K562 (cell line): Measurements from ENCODE around the gene SLMAP. TPM values are rescaled to one million over a fixed set of nuclear protein-coding genes. Genes with fewer than 3 reads are reported as not detected.
A peak's percentile ranks its signal among the peaks of the same experiment; 100 is the strongest.

Experiments used
- ATAC-seq: fragments of 200-7000 bp; cut with Tn5 transposase; 3 replicates; pipeline ENCODE4 v1.9.1; 2020; ENCODE audit warnings: moderate library complexity
- BruUV-seq: library from RNA; stranded (reverse); fragments of 400-500 nt; replicated peaks from 2 replicates; lab custom pipeline; 2021; lab: Mats Ljungman, UMichigan
- CTCF ChIA-PET: fragments of 300-600 bp; formaldehyde crosslinking; extraction: SDS; loops from one replicate; lab custom pipeline; 2021; ENCODE audit warnings: low intra/inter-chr PET ratio; lab: Yijun Ruan, JAX
- POLR2A ChIA-PET: fragments of 300-600, 350-650 bp; sonication (Branson Sonifier 250); formaldehyde crosslinking; extraction: SDS; loops from one replicate; lab custom pipeline; 2021; ENCODE audit warnings: antibody characterized with exemption, inconsistent platforms; lab: Yijun Ruan, JAX
- DNase-seq, 4 experiments: peaks; one replicate each; pipeline versions ENCODE4 v3.0.0 to v3.0.0-alpha.2; 2011 to 2018; ENCODE audit warnings: low spot score in 3 of 4, mixed read lengths in 3 of 4; ENCODE audit errors: extremely low read depth in 1 of 4
- FAIRE-seq: peaks from 2 replicates; lab custom pipeline; 2011; peaks lifted over from hg19 to GRCh38; lab: Jason Lieb, UNC
- H2AFZ ChIP-seq: 2 replicates; pipeline ENCODE4 v1.6.0; 2011; ENCODE audit warnings: low read depth, low read length, control low read depth, inconsistent platforms
- H3K27ac ChIP-seq: fragments of 200-600 bp; 3 replicates; pipeline ENCODE4 v1.8.0; 2011; ENCODE audit warnings: low read depth, mild to moderate bottlenecking, control low read depth, inconsistent platforms, low read length, moderate library complexity, mixed read lengths; ENCODE audit errors: extremely low read depth
- H3K27me3 ChIP-seq, 2 experiments: fragments of 300-600 bp in 1 of 2; 2 replicates in 1 of 2; 3 replicates in 1 of 2; pipeline versions ENCODE4 v1.6.0 to v1.8.0; 2011; ENCODE audit warnings: inconsistent platforms in 2 of 2, low read length in 2 of 2, mild to moderate bottlenecking in 1 of 2, mixed read lengths in 1 of 2, moderate library complexity in 1 of 2; ENCODE audit not compliant: control insufficient read depth in 2 of 2, insufficient read depth in 2 of 2
- H3K36me3 ChIP-seq: fragments of 300-600 bp; 3 replicates; pipeline ENCODE4 v1.8.0; 2011; ENCODE audit warnings: mild to moderate bottlenecking, low read length, inconsistent platforms; ENCODE audit not compliant: control insufficient read depth, insufficient read depth
- H3K4me1 ChIP-seq, 2 experiments: fragments of 200-600 bp in 1 of 2; replicated peaks in 1 of 2; 2 replicates in 1 of 2; 3 replicates in 1 of 2; pipeline versions ENCODE4 v1.5.1 to v1.8.0; 2011; ENCODE audit warnings: inconsistent platforms in 2 of 2, low read length in 2 of 2, mild to moderate bottlenecking in 1 of 2, mixed read lengths in 1 of 2, moderate library complexity in 1 of 2; ENCODE audit not compliant: control insufficient read depth in 2 of 2, insufficient read depth in 2 of 2
- H3K4me2 ChIP-seq: 2 replicates; pipeline ENCODE4 v1.6.1; 2011; ENCODE audit warnings: low read length, control low read depth, inconsistent platforms, mixed read lengths; ENCODE audit not compliant: insufficient read depth
- H3K4me3 ChIP-seq: fragments of 200-600 bp; sonication (generic), shearing (Covaris generic); 2 replicates; pipeline ENCODE4 v1.5.1; 2016; ENCODE audit warnings: control low read depth, inconsistent platforms
- H3K79me2 ChIP-seq: fragments of 200-600 bp; 3 replicates; pipeline ENCODE4 v1.8.0; 2011; ENCODE audit warnings: low read length, inconsistent platforms; ENCODE audit not compliant: control insufficient read depth, insufficient read depth
- H3K9ac ChIP-seq, 2 experiments: 2 replicates each; pipeline versions ENCODE4 v1.6.0 to v1.6.1; 2011; ENCODE audit warnings: low read depth in 2 of 2, low read length in 2 of 2, control low read depth in 1 of 2, inconsistent platforms in 1 of 2, mild to moderate bottlenecking in 1 of 2, mixed read lengths in 1 of 2; ENCODE audit not compliant: insufficient read depth in 1 of 2
- H3K9me1 ChIP-seq: one replicate; pipeline ENCODE4 v1.6.0; 2011; ENCODE audit warnings: inconsistent platforms, mild to moderate bottlenecking, low read length, moderate library complexity; ENCODE audit not compliant: control insufficient read depth, insufficient read depth
- H3K9me3 ChIP-seq: replicated peaks from 2 replicates; pipeline ENCODE4 v1.5.1; 2011; ENCODE audit warnings: low read depth, low read length, inconsistent platforms; ENCODE audit not compliant: control insufficient read depth, insufficient read depth
- H4K20me1 ChIP-seq: replicated peaks from 2 replicates; pipeline ENCODE4 v1.6.1; 2011; ENCODE audit warnings: low read length, inconsistent platforms, mixed read lengths; ENCODE audit not compliant: control insufficient read depth, insufficient read depth
- CREM ChIP-seq: IDR thresholded peaks from 2 replicates; pipeline ENCODE4 v1.6.1; 2014; ENCODE audit warnings: antibody characterized with exemption, low read depth
- DIDO1 ChIP-seq: fragments of 450-650 bp; IDR thresholded peaks from 2 replicates; pipeline ENCODE4 v1.6.1; 2016; ENCODE audit warnings: low read depth, missing biosample characterization, missing genetic modification characterization
- DPF2 ChIP-seq: fragments of 450-650 bp; IDR thresholded peaks from 2 replicates; pipeline ENCODE4 v1.6.1; 2016
- PML ChIP-seq: IDR thresholded peaks from 2 replicates; pipeline ENCODE4 v1.6.1; 2012; ENCODE audit warnings: low read length, inconsistent platforms
- RAD51 ChIP-seq: fragments of 450-650 bp; IDR thresholded peaks from 2 replicates; pipeline ENCODE4 v1.7.1; 2016; ENCODE audit warnings: low read depth, mild to moderate bottlenecking, borderline replicate concordance
- SNIP1 ChIP-seq: fragments of 450-650 bp; IDR thresholded peaks from 2 replicates; pipeline ENCODE4 v1.7.1; 2017; ENCODE audit warnings: low read depth, mild to moderate bottlenecking
- ZC3H4 ChIP-seq: sonication (generic); formaldehyde crosslinking; IDR thresholded peaks from 2 replicates; pipeline ENCODE4 v1.9.0; 2021; ENCODE audit warnings: missing genetic modification reagents, borderline replicate concordance
- ZNF239 ChIP-seq: fragments of 250-450 bp; sonication (Bioruptor Pico); IDR thresholded peaks from 2 replicates; pipeline ENCODE4 v1.4.0; 2020; ENCODE audit warnings: mild to moderate bottlenecking
- ZNF324 ChIP-seq: fragments of 250-450 bp; sonication (Bioruptor Pico); IDR thresholded peaks from 2 replicates; pipeline ENCODE4 v1.4.0; 2020; ENCODE audit warnings: mild to moderate bottlenecking
- ZNF347 ChIP-seq: fragments of 450-650 bp; formaldehyde crosslinking; IDR thresholded peaks from 2 replicates; pipeline ENCODE4 v1.4.0; 2020; ENCODE audit warnings: low read depth, mild to moderate bottlenecking, moderate library complexity
- ZNF668 ChIP-seq: fragments of 250-450 bp; sonication (Bioruptor Pico); IDR thresholded peaks from 2 replicates; pipeline ENCODE4 v1.8.0; 2022; ENCODE audit warnings: mild to moderate bottlenecking, inconsistent platforms
- WGBS: fragments of 100-300 bp; shearing (Covaris generic); methylation state at CpG from one replicate; pipeline ENCODE4 v1.1.6; 2016; ENCODE audit warnings: low coverage, mixed read lengths; ENCODE audit not compliant: insufficient coverage; ENCODE audit errors: missing lambda C conversion rate; 5-methylcytosine and 5-hydroxymethylcytosine counted together
- in situ Hi-C: fragments of 300-500 bp; cut with MboI; formaldehyde crosslinking; loops from 4 replicates; pipeline ENCODE4 v1.15.0; 2018; ENCODE audit warnings: inconsistent platforms, mixed read lengths
- intact Hi-C: fragments of 100-400 bp; cut with micrococcal nuclease; formaldehyde crosslinking; loops from 2 replicates; pipeline ENCODE4 v1.14.2; 2022
- polyA plus RNA-seq, 8 experiments: library from polyadenylated mRNA; depleted of rRNA in 4 of 8; stranded (reverse) in 5 of 8; unstranded in 3 of 8; fragments of >200 nt; fragmentation: Nextera tagmentation in 2 of 8; fragmentation: Illumina TruSeq in 1 of 8; extraction: Ambion mirVana in 2 of 8; extraction: Trizol in 1 of 8; gene quantifications; 2 replicates each; pipeline versions ENCODE4 v1.2.1 to v1.2.3, GENCODE V29; 2011 to 2014; ENCODE audit warnings: inconsistent platforms in 1 of 8, missing spikeins in 1 of 8
- total RNA-seq, 7 experiments: library from RNA; depleted of rRNA in 6 of 7; stranded (reverse); fragments of >200 nt in 6 of 7; fragmentation: Illumina TruSeq in 2 of 7; extraction: Trizol in 2 of 7; gene quantifications; 2 replicates each; pipeline versions ENCODE4 v1.2.1 to v1.2.3, GENCODE V29; 2011 to 2021; ENCODE audit warnings: low replicate concordance in 1 of 7
- TF ChIP-seq, protein P1 (sequence below): IDR thresholded peaks from 2 replicates; pipeline ENCODE4 v1.6.1; 2011; ENCODE audit not compliant: insufficient read length; ENCODE audit errors: extremely low read depth
- TF ChIP-seq, protein P2 (sequence below): IDR thresholded peaks from 3 replicates; pipeline ENCODE4 v1.6.1; 2011; ENCODE audit warnings: borderline replicate concordance, mild to moderate bottlenecking; ENCODE audit not compliant: insufficient read length, insufficient read depth
- TF ChIP-seq, protein P3 (sequence below): fragments of 250-450 bp; sonication (Bioruptor Pico); IDR thresholded peaks from 2 replicates; pipeline ENCODE4 v1.5.0; 2021; ENCODE audit warnings: mild to moderate bottlenecking, borderline replicate concordance
- TF ChIP-seq, protein P4 (sequence below), 2 experiments: fragments of 450-650 bp in 1 of 2; sonication (generic) in 1 of 2; formaldehyde crosslinking in 1 of 2; IDR thresholded peaks in 1 of 2; conservative IDR thresholded peaks in 1 of 2; 2 replicates each; pipeline versions ENCODE4 v1.6.1 to v1.8.1; 2016 to 2023; ENCODE audit warnings: mild to moderate bottlenecking in 2 of 2, moderate library complexity in 2 of 2, inconsistent platforms in 1 of 2, missing genetic modification reagents in 1 of 2
- TF ChIP-seq, protein P5 (sequence below), 2 experiments: fragments of 450-650 bp; IDR thresholded peaks; 2 replicates each; pipeline ENCODE4 v1.6.1; 2016

SLMAP gene
- total and polyA plus RNA-seq, 9 of the 15 experiments (the other 6 are each of a cell fraction or from before 2014, with no cell fraction given), result 12.1 to 50.7 (median 28.3) TPM

DNA sequence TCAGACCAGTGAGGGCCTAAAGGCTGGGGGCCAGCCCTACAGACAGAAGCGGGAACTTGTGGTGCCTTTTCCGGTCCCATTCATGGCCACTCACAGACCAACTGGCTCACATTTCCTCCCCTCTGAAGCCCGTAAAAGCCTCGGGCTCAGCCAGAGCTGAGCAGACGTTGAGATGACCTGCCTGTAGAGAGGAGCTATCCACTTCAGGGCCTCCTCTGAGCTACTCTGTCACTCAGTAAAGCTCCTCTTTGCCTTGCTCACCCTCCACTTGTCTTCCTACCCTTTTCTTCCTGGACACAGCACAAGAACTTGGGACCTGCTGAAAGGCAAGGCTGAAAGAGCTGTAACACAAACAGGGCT is 53.5 kb downstream of the SLMAP start:
- no peaks in the 10 kb centered on the region for H3K9me3 ChIP-seq
- no peaks in the 10 kb centered on the region for H3K27me3 ChIP-seq
- peaks cover 94% of the 10 kb centered on the region for H3K79me2 ChIP-seq
- POLR2A ChIA-PET, result interaction anchor here (1.2 kb wide), 1 partner anchor 12 kb away, joined by 4 read pairs; no protein-coding TSS in a partner anchor
- no peak for FAIRE-seq
- no peak overlapping the region for H3K4me3 ChIP-seq
- BruUV-seq, result no TSS peak
- H3K27ac ChIP-seq, result no peak overlapping the region
- peak; percentile 28; the same call in 1 of the 3 replicates for ATAC-seq
- H3K36me3 ChIP-seq, result no peaks in the 10 kb centered on the region
- CTCF ChIA-PET, result no interaction called here
- H2AFZ ChIP-seq, result no peak overlapping the region
- H3K9ac ChIP-seq, result no peak overlapping the region
- WGBS, result 66% methylated on average over 2 of the region's 5 CpGs
- peaks cover 12 to 18% of the 10 kb centered on the region in 2 experiments; a peak in 4 of 5 replicates for H3K4me1 ChIP-seq
- no peak for DNase-seq
- H4K20me1 ChIP-seq, result peaks cover 11% of the 10 kb centered on the region; the same call in 1 of the 2 replicates
- H3K4me2 ChIP-seq, result no peak overlapping the region
- no peaks in the 10 kb centered on the region for H3K9me1 ChIP-seq
- in situ Hi-C loops (no loop called here), intact Hi-C loops (no loop called here)
- TF ChIP-seq DPF2 (no peak), ZNF324 (CRISPR knock-in tag) (no peak), SNIP1 (no peak), PML (no peak), CREM (no peak), ZC3H4 (no peak), ZNF347 (CRISPR knock-in tag) (no peak), RAD51 (no peak), ZNF668 (CRISPR knock-in tag) (no peak), ZNF239 (CRISPR knock-in tag) (no peak), DIDO1 (tag) (no peak)
- TF ChIP-seq, protein P1, sequence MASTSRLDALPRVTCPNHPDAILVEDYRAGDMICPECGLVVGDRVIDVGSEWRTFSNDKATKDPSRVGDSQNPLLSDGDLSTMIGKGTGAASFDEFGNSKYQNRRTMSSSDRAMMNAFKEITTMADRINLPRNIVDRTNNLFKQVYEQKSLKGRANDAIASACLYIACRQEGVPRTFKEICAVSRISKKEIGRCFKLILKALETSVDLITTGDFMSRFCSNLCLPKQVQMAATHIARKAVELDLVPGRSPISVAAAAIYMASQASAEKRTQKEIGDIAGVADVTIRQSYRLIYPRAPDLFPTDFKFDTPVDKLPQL, result no peak
- TF ChIP-seq, protein P2, sequence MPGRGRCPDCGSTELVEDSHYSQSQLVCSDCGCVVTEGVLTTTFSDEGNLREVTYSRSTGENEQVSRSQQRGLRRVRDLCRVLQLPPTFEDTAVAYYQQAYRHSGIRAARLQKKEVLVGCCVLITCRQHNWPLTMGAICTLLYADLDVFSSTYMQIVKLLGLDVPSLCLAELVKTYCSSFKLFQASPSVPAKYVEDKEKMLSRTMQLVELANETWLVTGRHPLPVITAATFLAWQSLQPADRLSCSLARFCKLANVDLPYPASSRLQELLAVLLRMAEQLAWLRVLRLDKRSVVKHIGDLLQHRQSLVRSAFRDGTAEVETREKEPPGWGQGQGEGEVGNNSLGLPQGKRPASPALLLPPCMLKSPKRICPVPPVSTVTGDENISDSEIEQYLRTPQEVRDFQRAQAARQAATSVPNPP, result no peak
- TF ChIP-seq, protein P3, sequence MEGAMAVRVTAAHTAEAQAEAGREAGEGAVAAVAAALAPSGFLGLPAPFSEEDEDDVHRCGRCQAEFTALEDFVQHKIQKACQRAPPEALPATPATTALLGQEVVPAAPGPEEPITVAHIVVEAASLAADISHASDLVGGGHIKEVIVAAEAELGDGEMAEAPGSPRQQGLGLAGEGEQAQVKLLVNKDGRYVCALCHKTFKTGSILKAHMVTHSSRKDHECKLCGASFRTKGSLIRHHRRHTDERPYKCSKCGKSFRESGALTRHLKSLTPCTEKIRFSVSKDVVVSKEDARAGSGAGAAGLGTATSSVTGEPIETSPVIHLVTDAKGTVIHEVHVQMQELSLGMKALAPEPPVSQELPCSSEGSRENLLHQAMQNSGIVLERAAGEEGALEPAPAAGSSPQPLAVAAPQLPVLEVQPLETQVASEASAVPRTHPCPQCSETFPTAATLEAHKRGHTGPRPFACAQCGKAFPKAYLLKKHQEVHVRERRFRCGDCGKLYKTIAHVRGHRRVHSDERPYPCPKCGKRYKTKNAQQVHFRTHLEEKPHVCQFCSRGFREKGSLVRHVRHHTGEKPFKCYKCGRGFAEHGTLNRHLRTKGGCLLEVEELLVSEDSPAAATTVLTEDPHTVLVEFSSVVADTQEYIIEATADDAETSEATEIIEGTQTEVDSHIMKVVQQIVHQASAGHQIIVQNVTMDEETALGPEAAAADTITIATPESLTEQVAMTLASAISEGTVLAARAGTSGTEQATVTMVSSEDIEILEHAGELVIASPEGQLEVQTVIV (CRISPR knock-in tag), result no peak
- TF ChIP-seq, protein P4, sequence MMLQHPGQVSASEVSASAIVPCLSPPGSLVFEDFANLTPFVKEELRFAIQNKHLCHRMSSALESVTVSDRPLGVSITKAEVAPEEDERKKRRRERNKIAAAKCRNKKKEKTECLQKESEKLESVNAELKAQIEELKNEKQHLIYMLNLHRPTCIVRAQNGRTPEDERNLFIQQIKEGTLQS (IDR thresholded peaks at IDR 0.05), result no peak
- TF ChIP-seq, protein P4 (CRISPR knock-in tag; conservative IDR thresholded peaks at IDR 0.05), result no peak
- TF ChIP-seq, protein P5, sequence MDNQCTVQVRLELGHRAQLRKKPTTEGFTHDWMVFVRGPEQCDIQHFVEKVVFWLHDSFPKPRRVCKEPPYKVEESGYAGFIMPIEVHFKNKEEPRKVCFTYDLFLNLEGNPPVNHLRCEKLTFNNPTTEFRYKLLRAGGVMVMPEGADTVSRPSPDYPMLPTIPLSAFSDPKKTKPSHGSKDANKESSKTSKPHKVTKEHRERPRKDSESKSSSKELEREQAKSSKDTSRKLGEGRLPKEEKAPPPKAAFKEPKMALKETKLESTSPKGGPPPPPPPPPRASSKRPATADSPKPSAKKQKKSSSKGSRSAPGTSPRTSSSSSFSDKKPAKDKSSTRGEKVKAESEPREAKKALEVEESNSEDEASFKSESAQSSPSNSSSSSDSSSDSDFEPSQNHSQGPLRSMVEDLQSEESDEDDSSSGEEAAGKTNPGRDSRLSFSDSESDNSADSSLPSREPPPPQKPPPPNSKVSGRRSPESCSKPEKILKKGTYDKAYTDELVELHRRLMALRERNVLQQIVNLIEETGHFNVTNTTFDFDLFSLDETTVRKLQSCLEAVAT (IDR thresholded peaks at IDR 0.05), result no peak
